Transverse colon (tissue), 4 donors: Measurements from ENCODE around the gene CENPL.

ENCODE experiments used
- POLR2A ChIP-seq: fragments of 450-650 bp; IDR thresholded peaks from one replicate; pipeline ENCODE4 v1.6.1; 2016; ENCODE audit warnings: antibody characterized with exemption, mild to moderate bottlenecking, moderate library complexity
- POLR2AphosphoS5 ChIP-seq, 3 donors: sonication (generic); formaldehyde crosslinking; IDR thresholded peaks; one replicate each; pipeline ENCODE4 v1.6.1; 2016; ENCODE audit warnings: antibody characterized with exemption in 3 of 3
- TF ChIP-seq, protein P1 (sequence below), 5 experiments: fragments of 200-600 bp in 3 of 5; fragments of 450-650 bp in 2 of 5; sonication (generic) in 3 of 5; IDR thresholded peaks; 1 replicate in 2 of 5; 2 replicates in 3 of 5; pipeline ENCODE4 v1.5.1; 2016 to 2017; ENCODE audit warnings: antibody characterized with exemption in 5 of 5, inconsistent platforms in 3 of 5, mild to moderate bottlenecking in 2 of 5, moderate library complexity in 1 of 5

DNA sequence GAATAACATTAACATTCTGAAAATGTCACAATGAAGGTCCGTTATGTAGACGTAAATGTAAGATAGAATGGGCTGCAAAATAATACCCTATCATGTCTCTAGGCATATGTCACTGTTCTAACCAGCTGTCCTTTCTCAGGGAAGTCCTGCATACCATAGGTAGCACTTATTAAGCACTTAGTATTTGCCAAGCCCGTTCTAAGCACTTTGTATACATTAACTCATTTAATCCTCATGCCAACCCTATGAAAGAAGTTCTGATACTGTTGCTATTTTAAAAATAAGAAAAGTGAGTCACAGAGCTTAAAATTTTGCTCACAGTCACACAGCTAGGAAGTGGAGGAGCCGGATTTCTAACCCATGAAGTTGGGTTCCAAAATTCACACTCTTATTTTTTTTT is 27.4 kb upstream of the CENPL start:
- TF ChIP-seq, protein P1, sequence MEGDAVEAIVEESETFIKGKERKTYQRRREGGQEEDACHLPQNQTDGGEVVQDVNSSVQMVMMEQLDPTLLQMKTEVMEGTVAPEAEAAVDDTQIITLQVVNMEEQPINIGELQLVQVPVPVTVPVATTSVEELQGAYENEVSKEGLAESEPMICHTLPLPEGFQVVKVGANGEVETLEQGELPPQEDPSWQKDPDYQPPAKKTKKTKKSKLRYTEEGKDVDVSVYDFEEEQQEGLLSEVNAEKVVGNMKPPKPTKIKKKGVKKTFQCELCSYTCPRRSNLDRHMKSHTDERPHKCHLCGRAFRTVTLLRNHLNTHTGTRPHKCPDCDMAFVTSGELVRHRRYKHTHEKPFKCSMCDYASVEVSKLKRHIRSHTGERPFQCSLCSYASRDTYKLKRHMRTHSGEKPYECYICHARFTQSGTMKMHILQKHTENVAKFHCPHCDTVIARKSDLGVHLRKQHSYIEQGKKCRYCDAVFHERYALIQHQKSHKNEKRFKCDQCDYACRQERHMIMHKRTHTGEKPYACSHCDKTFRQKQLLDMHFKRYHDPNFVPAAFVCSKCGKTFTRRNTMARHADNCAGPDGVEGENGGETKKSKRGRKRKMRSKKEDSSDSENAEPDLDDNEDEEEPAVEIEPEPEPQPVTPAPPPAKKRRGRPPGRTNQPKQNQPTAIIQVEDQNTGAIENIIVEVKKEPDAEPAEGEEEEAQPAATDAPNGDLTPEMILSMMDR (IDR thresholded peaks at IDR 0.05) = no peak
- TF ChIP-seq POLR2AphosphoS5 (IDR thresholded peaks at IDR 0.05) (no peak), POLR2A (no peak)
